GM13976 (cell line): ENCODE results near the gene SMAP2.
"Not testable (repeated sequence)": the region's sequence is repeated elsewhere in the genome, so short reads cannot be mapped to it uniquely, and the experiment has no call there.

ENCODE experiments used
- DNase-seq: peaks from one replicate; pipeline ENCODE4 v3.0.0; 2012; ENCODE audit warnings: low spot score
- in situ Hi-C: fragments of 300-500 bp; cut with MboI; formaldehyde crosslinking; loops from one replicate; pipeline ENCODE4 v1.12.0; 2022; ENCODE audit warnings: low sequenced_read_pairs, mixed read lengths, inconsistent platforms; ENCODE audit not compliant: unreplicated experiment
- TF ChIP-seq, protein P1 (sequence below): IDR thresholded peaks from 2 replicates; pipeline ENCODE4 v1.5.1; 2012; ENCODE audit warnings: borderline replicate concordance, mild to moderate bottlenecking; ENCODE audit not compliant: insufficient read depth; ENCODE audit errors: extremely low read depth, missing control alignments, control extremely low read depth

Gene SMAP2

DNA sequence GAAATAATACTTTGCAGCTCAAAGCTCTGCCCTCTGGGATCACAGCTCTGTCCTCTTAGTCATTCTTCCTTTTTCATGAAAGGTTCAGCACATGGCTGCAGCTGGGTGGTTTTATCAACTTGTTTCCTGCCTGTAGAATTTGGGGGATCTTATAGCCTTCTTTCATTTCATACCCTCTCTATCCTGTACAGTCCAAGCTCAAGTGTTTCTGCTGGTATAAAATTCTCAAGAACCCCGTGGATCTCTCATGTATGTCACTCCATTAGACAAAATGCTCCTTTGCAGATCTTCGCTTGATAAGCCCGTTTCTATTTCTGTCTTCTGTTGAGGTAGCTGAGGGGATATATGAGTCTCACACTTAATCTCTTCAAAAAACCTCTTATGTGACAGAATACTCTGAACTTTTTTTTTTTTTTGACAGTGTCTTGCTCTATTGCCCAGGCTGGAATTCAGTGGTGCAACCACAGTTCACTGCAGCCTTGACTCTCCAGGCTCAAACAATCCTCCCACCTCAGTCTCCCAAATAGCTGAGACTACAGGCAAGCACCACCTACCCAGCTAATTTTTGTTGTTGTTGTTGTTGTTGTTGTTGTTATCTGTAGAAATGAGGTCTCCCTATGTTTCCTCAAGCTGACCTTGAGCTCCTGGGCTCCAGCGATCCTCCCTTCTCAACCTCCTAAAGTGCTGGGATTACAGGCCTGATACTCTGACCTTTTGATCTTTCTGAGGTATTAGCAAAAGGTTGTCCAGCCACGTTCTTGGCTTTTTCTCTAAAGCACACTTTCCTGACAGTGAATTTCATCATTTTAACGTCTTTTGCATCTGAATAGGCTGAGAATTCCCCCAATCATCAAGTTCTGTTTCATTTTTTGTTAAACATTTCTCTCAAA lies 31.8 kb upstream of the SMAP2 start:
- in situ Hi-C loops: no loop called here
- DNase-seq: no peak
- TF ChIP-seq, protein P1, sequence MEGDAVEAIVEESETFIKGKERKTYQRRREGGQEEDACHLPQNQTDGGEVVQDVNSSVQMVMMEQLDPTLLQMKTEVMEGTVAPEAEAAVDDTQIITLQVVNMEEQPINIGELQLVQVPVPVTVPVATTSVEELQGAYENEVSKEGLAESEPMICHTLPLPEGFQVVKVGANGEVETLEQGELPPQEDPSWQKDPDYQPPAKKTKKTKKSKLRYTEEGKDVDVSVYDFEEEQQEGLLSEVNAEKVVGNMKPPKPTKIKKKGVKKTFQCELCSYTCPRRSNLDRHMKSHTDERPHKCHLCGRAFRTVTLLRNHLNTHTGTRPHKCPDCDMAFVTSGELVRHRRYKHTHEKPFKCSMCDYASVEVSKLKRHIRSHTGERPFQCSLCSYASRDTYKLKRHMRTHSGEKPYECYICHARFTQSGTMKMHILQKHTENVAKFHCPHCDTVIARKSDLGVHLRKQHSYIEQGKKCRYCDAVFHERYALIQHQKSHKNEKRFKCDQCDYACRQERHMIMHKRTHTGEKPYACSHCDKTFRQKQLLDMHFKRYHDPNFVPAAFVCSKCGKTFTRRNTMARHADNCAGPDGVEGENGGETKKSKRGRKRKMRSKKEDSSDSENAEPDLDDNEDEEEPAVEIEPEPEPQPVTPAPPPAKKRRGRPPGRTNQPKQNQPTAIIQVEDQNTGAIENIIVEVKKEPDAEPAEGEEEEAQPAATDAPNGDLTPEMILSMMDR: no peak

DNA sequence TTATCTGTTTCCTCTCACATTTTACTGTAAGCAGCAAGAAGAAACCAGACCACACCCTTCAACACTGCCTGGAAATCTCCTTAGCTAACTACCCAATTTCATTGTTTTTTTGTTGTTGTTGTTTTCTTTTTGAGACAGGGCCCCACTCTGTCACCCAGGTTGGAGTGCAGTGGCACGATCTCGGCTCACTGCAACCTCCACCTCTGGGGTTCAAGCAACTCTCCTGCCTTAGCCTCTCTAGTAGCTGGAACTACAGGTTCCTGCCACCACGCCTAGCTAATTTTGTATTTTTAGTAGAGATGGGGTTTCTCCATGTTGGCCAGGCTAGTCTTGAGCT lies 31.2 kb upstream of the SMAP2 start:
- in situ Hi-C loops, DNase-seq: not testable (repeated sequence)

DNA sequence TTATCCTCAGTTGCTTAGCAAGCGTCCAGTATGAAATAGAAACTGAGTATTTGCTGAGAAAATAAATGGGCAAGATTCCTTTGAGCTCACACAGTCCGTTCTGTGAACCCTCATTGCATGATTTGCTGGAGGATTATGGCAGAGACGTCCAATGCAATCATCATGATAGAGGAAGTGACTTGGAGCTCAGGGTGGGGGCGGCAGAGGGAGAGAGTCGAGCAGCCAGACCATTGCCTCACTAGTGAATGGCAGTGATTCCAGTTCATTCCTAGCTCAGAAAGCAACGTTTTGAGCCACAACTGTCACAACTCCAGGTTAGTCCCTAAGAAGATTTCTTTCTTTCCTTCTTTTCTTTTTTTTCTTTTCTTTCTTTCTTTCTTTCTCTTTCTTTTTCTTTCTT lies 28.9 kb upstream of the SMAP2 start:
- no peak for DNase-seq
- in situ Hi-C loops: no loop called here
- TF ChIP-seq, protein P1: no peak

DNA sequence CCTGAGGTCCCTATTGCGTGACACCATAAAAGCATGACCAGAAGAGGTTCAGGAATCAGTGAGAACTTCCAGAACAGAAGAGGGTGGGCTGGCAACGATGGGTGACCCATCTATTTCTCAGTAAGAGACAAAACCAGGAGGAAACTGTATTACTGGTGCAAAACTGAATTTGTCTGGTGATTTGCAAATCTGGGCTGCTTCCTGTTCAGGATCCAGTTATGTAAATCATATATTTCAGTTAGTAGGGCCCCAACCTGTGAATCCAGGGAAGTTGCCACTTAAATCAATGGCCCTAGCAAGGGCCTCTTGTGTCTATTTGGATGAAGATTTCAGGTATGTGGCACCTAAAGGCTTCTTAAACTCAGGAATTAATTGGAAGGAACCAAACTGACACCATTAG lies 23.1 kb upstream of the SMAP2 start:
- TF ChIP-seq, protein P1: no peak
- DNase-seq: no peak
- in situ Hi-C loops: no loop called here

DNA sequence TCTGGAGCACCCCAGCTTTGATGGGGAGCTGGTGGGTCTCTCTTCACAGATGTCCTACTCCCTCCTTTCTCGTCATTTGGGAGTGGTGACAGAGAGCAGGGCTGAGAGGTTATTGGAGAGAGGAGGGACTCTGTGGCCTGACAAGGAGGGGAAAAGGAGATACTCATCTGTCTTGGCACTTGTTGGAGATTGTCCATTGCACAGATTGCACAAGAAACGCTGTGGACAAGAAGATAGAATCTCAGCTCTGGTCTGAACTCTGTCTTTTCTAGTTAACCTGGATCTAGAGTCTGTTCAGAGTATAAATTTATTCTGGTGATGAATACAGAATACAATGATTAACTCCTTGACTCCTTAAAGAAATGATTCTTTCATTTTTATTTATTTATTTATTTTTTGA lies 22.4 kb upstream of the SMAP2 start:
- in situ Hi-C loops: no loop called here

DNA sequence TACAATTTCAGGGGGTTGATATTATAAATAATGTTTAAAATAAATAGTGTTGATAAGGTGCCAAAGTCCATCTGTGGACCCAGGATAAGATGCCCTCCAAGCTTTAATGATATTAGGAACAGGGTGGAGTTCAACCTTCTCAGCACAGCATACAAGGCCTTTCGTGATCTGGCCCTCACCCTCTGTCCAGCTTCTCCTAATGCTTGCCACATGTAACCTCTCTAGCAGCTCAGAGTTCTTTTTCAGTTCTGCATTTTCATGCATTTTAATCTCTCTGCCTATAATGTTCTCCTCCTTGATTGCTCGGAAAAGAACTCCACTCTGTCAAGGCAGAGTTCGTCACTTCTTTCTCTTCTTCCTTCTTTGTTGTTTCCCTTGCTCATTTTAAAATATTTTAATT lies 21.4 kb upstream of the SMAP2 start:
- in situ Hi-C loops: no loop called here
- TF ChIP-seq, protein P1: no peak
- peak; percentile 49 for DNase-seq

More for the DNA sequence above, 22.4 kb upstream of the SMAP2 start:
- no peak for DNase-seq
- TF ChIP-seq, protein P1: no peak

DNA sequence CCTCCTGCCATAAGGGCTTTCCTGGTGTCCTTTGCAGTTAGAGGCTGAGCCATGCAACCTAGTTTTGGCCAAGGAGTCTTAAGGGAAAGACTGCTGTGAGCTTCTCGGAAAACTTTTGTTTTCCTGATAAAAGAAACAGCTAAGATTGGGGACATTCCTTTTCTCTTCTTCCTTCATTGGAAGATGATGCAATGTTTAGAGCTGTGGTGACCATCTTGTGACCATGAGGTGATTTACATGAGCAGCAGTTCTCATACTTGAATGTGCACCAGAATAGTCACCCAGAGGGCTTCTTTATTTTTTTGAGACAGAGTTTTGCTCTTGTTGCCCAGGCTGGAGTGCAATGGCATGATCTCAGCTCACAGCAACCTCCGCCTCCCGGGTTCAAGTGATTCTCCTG lies 20.4 kb upstream of the SMAP2 start:
- TF ChIP-seq, protein P1: no peak
- in situ Hi-C loops: no loop called here

More for the DNA sequence above, 20.4 kb upstream of the SMAP2 start:
- no peak for DNase-seq
